Esophagus muscularis mucosa (tissue), 3 donors: ENCODE measurements around the gene SATL1.

Source experiments
- POLR2A ChIP-seq: fragments of 450-650 bp; IDR thresholded peaks from one replicate; pipeline ENCODE4 v1.6.1; 2017; ENCODE audit warnings: antibody characterized with exemption, moderate library complexity, mild to moderate bottlenecking, low read depth
- POLR2AphosphoS5 ChIP-seq, 2 donors: sonication (generic); formaldehyde crosslinking; IDR thresholded peaks; one replicate each; pipeline ENCODE4 v1.6.1; 2017; ENCODE audit warnings: antibody characterized with exemption in 2 of 2
- TF ChIP-seq, protein P1 (sequence below), 3 experiments: fragments of 200-600 bp in 2 of 3; fragments of 450-650 bp in 1 of 3; sonication (generic) in 2 of 3; IDR thresholded peaks; one replicate each; pipeline ENCODE4 v1.5.1; 2017 to 2019; ENCODE audit warnings: antibody characterized with exemption in 3 of 3, mild to moderate bottlenecking in 2 of 3, moderate library complexity in 1 of 3

DNA sequence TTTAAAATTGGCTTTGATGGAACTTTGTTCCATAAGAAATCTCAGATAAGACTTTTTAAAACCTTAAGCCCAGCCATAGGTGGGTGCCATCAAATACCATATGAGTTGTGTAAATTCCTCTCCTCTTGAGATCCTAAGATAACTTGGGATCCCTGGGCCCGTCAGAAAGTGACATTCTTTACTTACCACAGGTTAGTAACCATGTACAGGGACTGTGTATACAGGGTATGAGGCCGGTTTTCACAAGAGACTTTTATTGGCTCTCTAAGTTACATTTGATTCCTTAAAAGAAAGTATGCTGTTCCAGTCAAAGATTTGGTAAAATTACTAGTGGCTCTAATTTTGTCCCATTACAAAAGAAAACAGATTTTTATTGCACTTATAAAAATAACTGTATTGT, 129.8 kb downstream of the SATL1 start:
- TF ChIP-seq, protein P1, sequence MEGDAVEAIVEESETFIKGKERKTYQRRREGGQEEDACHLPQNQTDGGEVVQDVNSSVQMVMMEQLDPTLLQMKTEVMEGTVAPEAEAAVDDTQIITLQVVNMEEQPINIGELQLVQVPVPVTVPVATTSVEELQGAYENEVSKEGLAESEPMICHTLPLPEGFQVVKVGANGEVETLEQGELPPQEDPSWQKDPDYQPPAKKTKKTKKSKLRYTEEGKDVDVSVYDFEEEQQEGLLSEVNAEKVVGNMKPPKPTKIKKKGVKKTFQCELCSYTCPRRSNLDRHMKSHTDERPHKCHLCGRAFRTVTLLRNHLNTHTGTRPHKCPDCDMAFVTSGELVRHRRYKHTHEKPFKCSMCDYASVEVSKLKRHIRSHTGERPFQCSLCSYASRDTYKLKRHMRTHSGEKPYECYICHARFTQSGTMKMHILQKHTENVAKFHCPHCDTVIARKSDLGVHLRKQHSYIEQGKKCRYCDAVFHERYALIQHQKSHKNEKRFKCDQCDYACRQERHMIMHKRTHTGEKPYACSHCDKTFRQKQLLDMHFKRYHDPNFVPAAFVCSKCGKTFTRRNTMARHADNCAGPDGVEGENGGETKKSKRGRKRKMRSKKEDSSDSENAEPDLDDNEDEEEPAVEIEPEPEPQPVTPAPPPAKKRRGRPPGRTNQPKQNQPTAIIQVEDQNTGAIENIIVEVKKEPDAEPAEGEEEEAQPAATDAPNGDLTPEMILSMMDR (IDR thresholded peaks at IDR 0.05): no peak
- TF ChIP-seq POLR2AphosphoS5 (IDR thresholded peaks at IDR 0.05) (no peak), POLR2A (no peak)
